ENCODE measurements around the gene TPGS1. TPM values are rescaled to one million over a fixed set of nuclear protein-coding genes. Genes with fewer than 3 reads are reported as not detected.

Gene TPGS1
- total RNA-seq, 4 donors from 2014 or later = 10.8 to 23.3 (median 20.9) TPM

GRCh38 chr19:474126-475078 lies 32.9 kb upstream of the TPGS1 start:
- Histone ChIP-seq H3K27ac (no peak overlapping the region), H3K36me3 (no peaks in the 10 kb centered on the region), H3K4me1 (no peaks in the 10 kb centered on the region), H3K4me3 (no peak overlapping the region), H3K9me3 (no peaks in the 10 kb centered on the region), H3K27me3 (peaks cover 11% of the 10 kb centered on the region)
- WGBS = 80% methylated on average over 2 of the region's 57 CpGs
- no peak for DNase-seq (ENCODE audit: low spot score in 2 of 2)
- TF ChIP-seq POLR2AphosphoS5 (IDR thresholded peaks at IDR 0.05) = no peak
- no peak for TF ChIP-seq EP300 (IDR thresholded peaks at IDR 0.05)
- TF ChIP-seq CTCF (IDR thresholded peaks at IDR 0.05) = no peak
- no peak for TF ChIP-seq POLR2A (IDR thresholded peaks at IDR 0.05)

- peaks cover 5% of the 10 kb centered on the region for H3K4me1 ChIP-seq
- no peak overlapping the region for H3K4me3 ChIP-seq
- H3K36me3 ChIP-seq = no peaks in the 10 kb centered on the region
- no peak overlapping the region for H3K27ac ChIP-seq
- TF ChIP-seq POLR2A (IDR thresholded peaks at IDR 0.05) (no peak), POLR2AphosphoS5 (IDR thresholded peaks at IDR 0.05) (no peak), EP300 (IDR thresholded peaks at IDR 0.05) (no peak), CTCF (IDR thresholded peaks at IDR 0.05) (no peak)
- peaks cover 11% of the 10 kb centered on the region for H3K27me3 ChIP-seq
- no peak for DNase-seq (ENCODE audit: low spot score in 2 of 2)
- WGBS = 80% methylated on average over 13 of the region's 13 CpGs
- no peaks in the 10 kb centered on the region for H3K9me3 ChIP-seq
These were observed 31.9 kb upstream of the TPGS1 start for GRCh38 chr19:475360-475759.

GRCh38 chr19:478236-478903 lies 28.9 kb upstream of the TPGS1 start:
- Histone ChIP-seq H3K27ac (no peak overlapping the region), H3K27me3 (peaks cover 11% of the 10 kb centered on the region), H3K4me3 (no peak overlapping the region), H3K9me3 (no peaks in the 10 kb centered on the region), H3K4me1 (peaks cover 5% of the 10 kb centered on the region), H3K36me3 (no peaks in the 10 kb centered on the region)
- no peak for TF ChIP-seq POLR2A (IDR thresholded peaks at IDR 0.05)
- TF ChIP-seq CTCF (IDR thresholded peaks at IDR 0.05) = no peak
- no peak for TF ChIP-seq EP300 (IDR thresholded peaks at IDR 0.05)
- no peak for TF ChIP-seq POLR2AphosphoS5 (IDR thresholded peaks at IDR 0.05)
- WGBS = 75% methylated on average over 20 of the region's 26 CpGs
- no peak for DNase-seq (ENCODE audit: low spot score in 2 of 2)

GRCh38 chr19:478976-479375 lies 28.3 kb upstream of the TPGS1 start:
- H3K9me3 ChIP-seq = no peaks in the 10 kb centered on the region

More at GRCh38 chr19:478976-479375, 28.3 kb upstream of the TPGS1 start:
- peaks cover 10% of the 10 kb centered on the region for H3K27me3 ChIP-seq
- H3K4me1 ChIP-seq = peaks cover 5% of the 10 kb centered on the region
- no peak overlapping the region for H3K4me3 ChIP-seq
- WGBS = 63% methylated on average over 14 of the region's 14 CpGs
- DNase-seq (ENCODE audit: low spot score in 2 of 2) = no peak
- no peak overlapping the region for H3K27ac ChIP-seq
- TF ChIP-seq POLR2A (IDR thresholded peaks at IDR 0.05) (no peak), POLR2AphosphoS5 (IDR thresholded peaks at IDR 0.05) (no peak), CTCF (IDR thresholded peaks at IDR 0.05) (no peak), EP300 (IDR thresholded peaks at IDR 0.05) (no peak)
- H3K36me3 ChIP-seq = no peaks in the 10 kb centered on the region
